ENCODE data around the gene CD163L1.

- TF ChIP-seq CTCF (IDR thresholded peaks at IDR 0.05; ENCODE audit: low read depth, low read length) (no peak), EZH2phosphoT487 (IDR thresholded peaks at IDR 0.05; ENCODE audit: low read depth) (no peak)
Observed at GRCh38 chr12:7376196-7376595, 67.8 kb downstream of the CD163L1 start.

Measured in OCI-LY3 (cell line).